Renal cortex interstitium (tissue), 15 donors: ENCODE results near the gene OR6F1. TPM values are rescaled to one million over a fixed set of nuclear protein-coding genes. Genes with fewer than 3 reads are reported as not detected.
"Not testable (repeated sequence)": the region's sequence is repeated elsewhere in the genome, so short reads cannot be mapped to it uniquely, and the experiment has no call there.

Experiments used
- DNase-seq, 11 donors: peaks; one replicate each; pipeline ENCODE4 v3.0.0-alpha.2; 2013; ENCODE audit warnings: low read depth in 9 of 11, low spot score in 4 of 11; ENCODE audit errors: extremely low read depth in 1 of 11
- long read RNA-seq, 16 experiments: transcript quantifications; one replicate each; lab custom pipeline, GENCODE V29; 2026
- polyA plus RNA-seq, 3 donors: library from polyadenylated mRNA; unstranded; fragments of 120-200 nt; gene quantifications; one replicate each; pipeline ENCODE4 v1.2.1, GENCODE V29; 2013; ENCODE audit not compliant: insufficient read length in 3 of 3

The OR6F1 gene
- not detected for polyA plus RNA-seq
- long read RNA-seq, donor 1: 0 reads
- long read RNA-seq, donor 2: 0 reads
- long read RNA-seq, donor 3: 0 reads
- long read RNA-seq, donor 4: 0 reads
- long read RNA-seq, donor 5: 0 reads
- long read RNA-seq, donor 6: 0 reads
- long read RNA-seq, donor 7: 0 reads
- long read RNA-seq, donor 8, partial matches to known transcripts: 0 of 1 reads
- long read RNA-seq, donor 8, other reads (novel, unspliced or antisense): 0 of 1 reads
- long read RNA-seq, donor 9: 0 reads
- long read RNA-seq, donor 10, partial matches to known transcripts: 0 of 1 reads
- long read RNA-seq, donor 10, other reads (novel, unspliced or antisense): 0 of 1 reads
- long read RNA-seq, donor 11: 0 reads
- long read RNA-seq, donor 12: 0 reads
- long read RNA-seq, donor 13: 0 reads
- long read RNA-seq, donor 14: 0 reads
- long read RNA-seq, donor 15: 0 reads
- long read RNA-seq, donor 16: 0 reads

DNA sequence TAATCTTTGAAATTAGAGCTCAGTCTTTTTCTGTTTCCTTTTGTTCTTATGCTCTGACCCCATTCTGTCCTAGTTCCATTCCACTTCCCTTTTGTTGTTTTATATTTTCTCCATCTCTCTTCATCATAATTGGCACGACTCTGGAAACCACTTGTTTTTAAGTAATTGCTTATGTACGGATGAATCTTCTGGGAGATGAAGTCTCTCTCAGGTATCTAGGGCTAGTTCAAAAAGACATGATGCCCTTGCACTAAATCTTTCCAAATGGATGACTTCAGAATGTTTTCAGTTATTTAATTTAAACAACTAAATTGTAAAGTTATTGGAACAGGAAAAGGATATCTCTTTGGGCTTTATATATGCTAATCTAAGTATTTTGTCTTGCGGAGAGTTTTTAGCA is at the start of gene OR6F1:
Gene OR6F1, minus strand, starts transcription at position 101 of the 400 bp plus-strand sequence. CDS start 3,891 bp downstream, outside the sequence.
- DNase-seq: no peak

DNA sequence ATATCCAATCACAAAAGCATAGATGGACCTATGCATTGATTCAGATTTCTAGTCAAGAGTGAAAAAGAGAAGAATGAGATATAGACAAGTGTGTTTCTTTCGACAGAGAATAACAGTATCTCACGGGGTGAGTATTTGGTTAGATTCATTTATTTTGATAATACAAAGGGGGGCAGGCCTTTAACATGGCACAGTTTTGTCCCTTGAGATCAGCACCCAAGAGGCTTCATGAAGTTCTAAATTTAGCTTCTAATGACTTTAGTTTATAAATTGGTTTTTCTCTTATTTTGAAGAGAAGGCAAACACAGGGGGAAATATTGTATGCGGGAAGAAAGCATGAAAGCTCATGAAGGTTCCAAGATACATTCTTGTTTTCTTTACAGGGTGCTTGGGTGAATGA is 44.0 kb upstream of the OR6F1 start, which contains the start of gene OR1C1:
Gene OR1C1, minus strand, starts transcription at position 101 of the 400 bp plus-strand sequence. CDS start 2,150 bp downstream, outside the sequence.
- DNase-seq: no peak

DNA sequence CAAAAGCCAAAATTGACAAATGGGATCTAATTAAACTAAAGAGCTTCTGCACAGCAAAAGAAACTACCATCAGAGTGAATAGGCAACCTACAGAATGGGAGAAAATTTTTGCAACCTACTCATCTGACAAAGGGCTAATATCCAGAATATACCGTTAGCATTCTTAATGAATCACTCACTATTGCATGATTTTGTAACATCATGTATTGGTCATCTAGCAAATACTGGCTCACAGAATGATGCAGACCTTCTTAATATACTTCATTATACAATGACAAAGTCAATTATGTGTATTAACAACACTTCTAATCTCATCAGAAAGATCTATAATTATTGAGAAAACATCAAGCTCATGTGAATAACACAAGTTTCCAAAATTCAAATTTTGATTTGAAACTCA is 37.9 kb upstream of the OR6F1 start:
- not testable (repeated sequence) for DNase-seq

DNA sequence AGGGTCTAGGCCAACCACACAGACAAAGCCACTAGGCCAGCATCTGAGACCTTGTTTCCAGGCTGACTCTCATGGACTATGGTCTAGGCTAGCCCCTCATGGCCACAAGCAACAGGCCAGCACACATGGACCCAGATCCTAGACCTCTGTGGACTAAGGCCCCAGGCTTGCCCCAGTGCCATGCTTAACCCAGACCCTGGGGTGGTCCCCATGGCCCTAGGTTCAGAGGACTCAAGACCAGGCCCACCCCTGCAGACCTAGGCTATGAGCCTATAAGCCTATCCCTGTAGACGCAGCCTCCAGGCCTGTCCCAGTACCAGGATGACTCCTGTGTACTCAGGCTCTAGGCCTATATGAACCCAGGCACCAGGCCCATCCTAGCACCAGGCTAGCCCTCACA is 33.4 kb upstream of the OR6F1 start:
- no peak for DNase-seq

GRCh38 chr1:247748041-247748440 is 31.6 kb upstream of the OR6F1 start, which contains the start of gene OR14A2:
TSS of gene OR14A2 (minus strand) at chr1:247748141.
- DNase-seq: no peak

DNA sequence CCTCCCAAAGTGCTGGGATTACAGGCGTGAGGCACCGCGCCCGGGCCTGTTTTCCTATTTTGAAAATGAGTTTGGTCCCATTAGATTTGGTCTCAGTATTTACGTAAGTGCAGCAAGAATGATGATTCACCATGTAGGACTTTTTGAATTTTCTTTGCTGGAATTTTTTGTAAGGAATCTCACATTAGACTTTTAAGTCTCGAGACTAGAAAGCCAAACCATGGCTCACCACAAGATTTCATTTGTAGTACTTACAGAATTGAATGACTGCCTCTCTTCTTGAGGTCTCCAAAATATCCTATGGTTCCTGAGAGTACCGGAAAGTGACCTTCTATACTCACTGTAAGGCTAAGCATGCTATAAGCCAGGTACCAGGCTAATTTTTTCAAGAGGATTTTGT is 31.2 kb upstream of the OR6F1 start:
- DNase-seq: no peak

- DNase-seq: no peak
These were observed 30.0 kb upstream of the OR6F1 start for GRCh38 chr1:247746391-247746935.

DNA sequence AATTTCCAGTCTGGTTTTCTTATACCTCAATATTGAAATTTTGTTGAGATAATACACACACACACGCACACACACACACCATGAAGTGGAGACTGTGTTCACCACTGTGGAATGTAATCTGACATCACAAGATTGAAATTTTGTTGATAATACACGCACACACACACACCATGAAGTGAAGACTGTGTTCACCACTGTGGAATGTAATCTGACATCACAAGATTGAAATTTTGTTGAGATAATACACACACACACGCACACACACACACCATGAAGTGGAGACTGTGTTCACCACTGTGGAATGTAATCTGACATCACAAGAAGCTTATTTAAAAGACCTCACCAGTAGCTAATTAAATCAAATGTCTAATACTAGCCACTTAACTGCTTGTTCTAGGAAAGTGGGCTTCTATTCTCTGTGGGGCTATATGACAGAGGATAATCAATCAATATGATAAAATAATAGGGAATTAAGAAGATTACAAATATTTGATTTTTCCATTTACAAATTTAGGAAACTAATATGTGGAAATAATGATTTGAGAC is 25.8 kb upstream of the OR6F1 start:
- DNase-seq: not testable (repeated sequence)

- no peak for DNase-seq
These were observed 25.3 kb upstream of the OR6F1 start for GRCh38 chr1:247741756-247742155.

DNA sequence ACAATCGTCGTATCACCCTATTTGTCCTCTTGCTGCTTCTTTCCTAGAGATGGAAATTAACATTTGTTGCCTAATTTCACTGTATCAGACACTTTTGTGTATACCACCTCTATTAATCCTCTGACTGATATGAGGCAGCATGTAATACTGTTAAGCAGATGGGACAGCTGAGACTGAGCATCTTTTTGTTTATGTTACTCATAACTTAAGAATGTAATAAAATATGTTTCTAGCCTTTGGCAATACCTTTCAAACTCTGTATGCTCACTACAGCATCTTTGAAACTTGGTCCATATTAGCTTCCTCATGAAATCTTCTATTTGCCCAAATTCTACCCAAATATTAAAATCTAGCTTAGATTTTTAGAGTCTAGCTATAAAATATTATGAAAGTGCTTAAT is 24.3 kb upstream of the OR6F1 start:
- no peak for DNase-seq

DNA sequence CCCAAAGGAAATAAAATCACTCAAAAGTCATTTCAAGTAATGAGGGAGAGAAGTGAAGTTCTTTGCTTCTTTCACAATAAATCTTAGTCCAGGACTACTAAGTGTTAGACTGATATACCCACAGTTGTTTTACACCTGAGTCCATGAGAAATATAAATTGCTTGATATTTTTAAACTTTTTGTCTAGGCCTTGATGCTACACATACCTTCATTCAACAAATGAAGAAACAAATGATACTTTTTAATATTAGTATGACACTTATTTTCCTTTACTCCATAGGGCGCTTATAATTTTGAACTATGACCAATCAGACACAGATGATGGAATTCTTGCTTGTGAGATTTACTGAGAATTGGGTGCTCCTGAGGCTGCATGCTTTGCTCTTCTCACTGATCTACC is 21.9 kb upstream of the OR6F1 start, which contains the start of gene OR14K1:
Gene OR14K1, plus strand, starts transcription at position 301 of the 400 bp plus-strand sequence. Its CDS starts 0 bp downstream, at position 301.
- DNase-seq: no peak

DNA sequence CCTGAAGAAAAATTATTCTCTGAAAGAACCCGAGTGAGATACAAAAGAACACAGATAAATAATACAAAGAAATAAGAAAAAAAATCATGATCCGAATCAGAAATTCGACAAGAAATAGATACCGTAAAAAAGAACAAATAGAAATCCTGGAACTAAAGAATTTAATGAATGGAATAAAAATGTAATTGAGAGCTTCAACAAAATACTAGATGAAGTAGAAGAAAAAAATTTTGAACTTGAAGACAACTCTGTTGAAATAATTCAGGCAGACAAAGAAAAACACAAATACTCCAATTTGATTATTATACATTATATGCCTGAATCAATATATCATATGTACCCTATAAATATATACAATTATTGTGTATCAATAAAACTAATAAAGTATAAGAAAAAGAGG is 4.8 kb upstream of the OR6F1 start:
- no peak for DNase-seq

DNA sequence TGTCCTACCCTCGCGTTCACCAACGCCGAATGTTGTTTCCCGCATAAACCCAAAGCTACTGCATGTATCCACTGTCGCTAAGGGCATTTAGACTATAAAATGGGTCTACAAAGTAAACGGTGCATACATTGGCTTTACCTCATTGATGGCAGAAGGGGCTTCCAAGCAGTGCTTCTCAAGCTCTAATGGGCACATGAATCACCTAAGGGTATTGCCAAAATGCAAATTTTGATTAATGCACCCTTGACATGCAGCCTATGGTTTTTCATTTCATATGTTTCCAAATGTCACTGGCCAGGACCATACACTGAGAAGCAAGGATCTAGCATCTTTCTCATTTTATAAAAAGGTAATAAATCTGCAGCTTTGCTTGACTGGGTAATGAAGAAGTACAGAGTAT is 2.7 kb downstream of the OR6F1 start:
- no peak for DNase-seq

DNA sequence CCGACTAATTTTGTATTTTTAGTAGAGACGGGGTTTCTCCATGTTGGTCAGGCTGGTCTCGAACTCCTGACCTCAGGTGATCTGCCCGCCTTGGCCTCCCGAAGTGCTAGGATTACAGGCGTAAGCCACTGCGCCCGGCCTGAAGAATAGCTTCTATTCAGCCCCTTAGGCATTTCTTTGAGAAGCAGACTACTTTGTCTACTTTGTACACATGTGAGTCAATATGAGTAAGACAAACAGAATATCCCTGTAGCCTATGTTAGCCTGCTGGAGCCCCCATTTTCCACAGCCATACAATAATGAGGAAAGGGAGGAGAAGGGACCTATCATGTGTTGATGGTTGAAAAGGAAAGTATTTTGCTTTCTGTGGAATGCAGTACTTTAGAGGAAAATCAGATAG is 5.8 kb downstream of the OR6F1 start:
- not testable (repeated sequence) for DNase-seq

GRCh38 chr1:247701338-247701737 is 15.1 kb downstream of the OR6F1 start:
- no peak for DNase-seq

- DNase-seq: peak; percentile 2 to 30 (median 13)
These were observed 35.1 kb downstream of the OR6F1 start for GRCh38 chr1:247681288-247681897.

GRCh38 chr1:247680171-247680570 is 36.3 kb downstream of the OR6F1 start:
- DNase-seq: no peak

GRCh38 chr1:247679639-247680038 is 36.8 kb downstream of the OR6F1 start, which contains the start of gene OR13G1:
TSS of gene OR13G1 (minus strand) at chr1:247679739. CDS start at chr1:247673041, 6,698 bp downstream.
- no peak for DNase-seq

GRCh38 chr1:247669225-247669624 is 47.2 kb downstream of the OR6F1 start:
- DNase-seq: no peak
